A673 (cell line): ENCODE results near the gene MFNG. TPM values are rescaled to one million over a fixed set of nuclear protein-coding genes. Genes with fewer than 3 reads are reported as not detected.

ENCODE experiments used
- BruUV-seq: library from RNA; stranded (reverse); fragments of 400-500 nt; replicated peaks from 2 replicates; lab custom pipeline; 2021; lab: Mats Ljungman, UMichigan
- CTCF ChIA-PET: fragments of 300-600 bp; sonication (Branson Sonifier 250); formaldehyde crosslinking; loops from one replicate; lab custom pipeline; 2022; ENCODE audit warnings: antibody characterized with exemption; lab: Charles Lee
- POLR2A ChIA-PET: fragments of 300-600 bp; sonication (Branson Sonifier 250); formaldehyde crosslinking; loops from one replicate; lab custom pipeline; 2022; ENCODE audit warnings: antibody characterized with exemption; ENCODE audit not compliant: low non-redundant PET; lab: Charles Lee
- DNase-seq: peaks from one replicate; pipeline ENCODE4 v3.0.0-alpha.2; 2015; ENCODE audit warnings: low spot score
- H3K27ac ChIP-seq: fragments of 200-600 bp; sonication (generic); 2 replicates; pipeline ENCODE4 v1.5.1; 2016; ENCODE audit warnings: mixed run types, low read depth, mild to moderate bottlenecking, mixed read lengths, antibody characterized with exemption, low read length; ENCODE audit not compliant: poor library complexity, severe bottlenecking
- H3K27me3 ChIP-seq: fragments of 200-600 bp; sonication (generic); replicated peaks from 2 replicates; pipeline ENCODE4 v1.6.1; 2017; ENCODE audit warnings: mixed run types, low read depth, mild to moderate bottlenecking, mixed read lengths, antibody characterized with exemption, low read length; ENCODE audit not compliant: insufficient read depth, poor library complexity
- H3K36me3 ChIP-seq: fragments of 200-600 bp; sonication (generic); 2 replicates; pipeline ENCODE4 v1.6.1; 2016; ENCODE audit warnings: mixed run types, mild to moderate bottlenecking, mixed read lengths, antibody characterized with exemption, low read length; ENCODE audit not compliant: insufficient read depth, poor library complexity, severe bottlenecking
- H3K4me1 ChIP-seq: fragments of 200-600 bp; sonication (generic); 2 replicates; pipeline ENCODE4 v1.6.1; 2017; ENCODE audit warnings: mixed run types, mild to moderate bottlenecking, mixed read lengths, antibody characterized with exemption, low read length; ENCODE audit not compliant: insufficient read depth, poor library complexity, severe bottlenecking
- H3K4me3 ChIP-seq: fragments of 200-600 bp; sonication (generic); 2 replicates; pipeline ENCODE4 v1.5.1; 2016; ENCODE audit warnings: low read depth, mixed run types, mild to moderate bottlenecking, mixed read lengths, low read length; ENCODE audit not compliant: poor library complexity, severe bottlenecking
- H3K9me3 ChIP-seq: fragments of 200-600 bp; sonication (generic); 2 replicates; pipeline ENCODE4 v1.6.1; 2016; ENCODE audit warnings: mixed run types, low read depth, mild to moderate bottlenecking, mixed read lengths, antibody characterized with exemption, low read length; ENCODE audit not compliant: poor library complexity, severe bottlenecking
- EZH2 ChIP-seq: fragments of 200-600 bp; sonication (generic); IDR thresholded peaks from 2 replicates; pipeline ENCODE4 v1.6.1; 2017; ENCODE audit warnings: borderline replicate concordance, low read depth, mild to moderate bottlenecking, mixed read lengths, antibody characterized with exemption, low read length; ENCODE audit not compliant: poor library complexity, severe bottlenecking
- intact Hi-C: fragments of 100-400 bp; cut with micrococcal nuclease; formaldehyde crosslinking; loops from one replicate; pipeline ENCODE4 v1.10.0; 2022; ENCODE audit not compliant: unreplicated experiment
- total RNA-seq: library from RNA; stranded (reverse); gene quantifications from 2 replicates; pipeline ENCODE4 v1.2.3, GENCODE V29; 2021
- TF ChIP-seq, protein P1 (sequence below): fragments of 300-800, 200-600 bp; sonication (generic); conservative IDR thresholded peaks from 2 replicates; pipeline ENCODE4 v1.5.1; 2017; ENCODE audit warnings: low read depth, mild to moderate bottlenecking, antibody characterized with exemption, low read length, moderate library complexity, mixed read lengths

The MFNG gene
- total RNA-seq, 1 experiment from 2014 or later = not detected

DNA sequence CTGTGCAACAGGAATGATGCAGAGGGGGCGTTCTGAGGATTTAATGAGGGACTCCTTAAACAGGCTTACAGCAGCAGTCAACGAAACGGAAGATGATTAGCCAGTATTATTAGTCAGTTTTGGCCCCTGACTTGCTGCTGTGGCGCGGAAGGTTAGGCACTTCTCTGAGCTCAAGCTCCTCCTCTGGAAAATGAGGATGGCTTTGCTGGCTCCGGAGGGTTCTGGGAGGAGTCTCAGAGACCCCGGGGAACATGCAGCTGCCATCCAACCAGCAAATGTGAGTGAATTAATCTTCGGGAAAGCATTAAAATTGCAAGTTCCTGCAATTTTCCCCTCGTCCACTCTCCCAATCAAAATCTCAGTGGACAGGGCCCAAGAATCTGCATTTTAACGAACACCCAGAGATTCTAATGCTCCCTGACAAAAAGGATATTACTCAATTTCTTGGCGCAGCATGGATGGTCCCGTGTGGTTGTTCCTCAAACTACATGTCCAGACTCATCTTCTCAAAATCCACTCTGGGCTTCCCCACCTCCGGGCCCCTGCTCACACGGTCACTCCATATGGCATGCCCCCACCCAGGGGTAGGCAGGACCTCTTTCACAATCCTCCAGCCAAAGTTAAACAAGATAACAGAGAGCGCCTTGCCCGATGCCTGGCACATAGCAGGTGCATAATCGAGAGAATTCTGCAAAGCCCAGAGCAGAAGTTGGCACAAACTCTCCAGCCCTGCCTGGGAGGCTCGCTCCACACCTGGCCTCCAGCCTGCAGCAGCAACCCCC lies 65.3 kb downstream of the MFNG start:
- intact Hi-C loops = loop anchor here (10.0 kb wide), 1 partner anchor 146 kb away; no protein-coding TSS in a partner anchor
- H3K9me3 ChIP-seq = no peaks in the 10 kb centered on the region
- no peak for DNase-seq
- POLR2A ChIA-PET = no interaction called here
- no TSS peak for BruUV-seq
- TF ChIP-seq, protein P1, sequence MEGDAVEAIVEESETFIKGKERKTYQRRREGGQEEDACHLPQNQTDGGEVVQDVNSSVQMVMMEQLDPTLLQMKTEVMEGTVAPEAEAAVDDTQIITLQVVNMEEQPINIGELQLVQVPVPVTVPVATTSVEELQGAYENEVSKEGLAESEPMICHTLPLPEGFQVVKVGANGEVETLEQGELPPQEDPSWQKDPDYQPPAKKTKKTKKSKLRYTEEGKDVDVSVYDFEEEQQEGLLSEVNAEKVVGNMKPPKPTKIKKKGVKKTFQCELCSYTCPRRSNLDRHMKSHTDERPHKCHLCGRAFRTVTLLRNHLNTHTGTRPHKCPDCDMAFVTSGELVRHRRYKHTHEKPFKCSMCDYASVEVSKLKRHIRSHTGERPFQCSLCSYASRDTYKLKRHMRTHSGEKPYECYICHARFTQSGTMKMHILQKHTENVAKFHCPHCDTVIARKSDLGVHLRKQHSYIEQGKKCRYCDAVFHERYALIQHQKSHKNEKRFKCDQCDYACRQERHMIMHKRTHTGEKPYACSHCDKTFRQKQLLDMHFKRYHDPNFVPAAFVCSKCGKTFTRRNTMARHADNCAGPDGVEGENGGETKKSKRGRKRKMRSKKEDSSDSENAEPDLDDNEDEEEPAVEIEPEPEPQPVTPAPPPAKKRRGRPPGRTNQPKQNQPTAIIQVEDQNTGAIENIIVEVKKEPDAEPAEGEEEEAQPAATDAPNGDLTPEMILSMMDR = no peak
- TF ChIP-seq EZH2 = peak; percentile 42
- no peak overlapping the region for H3K4me3 ChIP-seq
- no peaks in the 10 kb centered on the region for H3K4me1 ChIP-seq
- H3K27me3 ChIP-seq = peaks cover 41% of the 10 kb centered on the region
- CTCF ChIA-PET = no interaction called here
- no peaks in the 10 kb centered on the region for H3K36me3 ChIP-seq
- H3K27ac ChIP-seq = no peak overlapping the region

DNA sequence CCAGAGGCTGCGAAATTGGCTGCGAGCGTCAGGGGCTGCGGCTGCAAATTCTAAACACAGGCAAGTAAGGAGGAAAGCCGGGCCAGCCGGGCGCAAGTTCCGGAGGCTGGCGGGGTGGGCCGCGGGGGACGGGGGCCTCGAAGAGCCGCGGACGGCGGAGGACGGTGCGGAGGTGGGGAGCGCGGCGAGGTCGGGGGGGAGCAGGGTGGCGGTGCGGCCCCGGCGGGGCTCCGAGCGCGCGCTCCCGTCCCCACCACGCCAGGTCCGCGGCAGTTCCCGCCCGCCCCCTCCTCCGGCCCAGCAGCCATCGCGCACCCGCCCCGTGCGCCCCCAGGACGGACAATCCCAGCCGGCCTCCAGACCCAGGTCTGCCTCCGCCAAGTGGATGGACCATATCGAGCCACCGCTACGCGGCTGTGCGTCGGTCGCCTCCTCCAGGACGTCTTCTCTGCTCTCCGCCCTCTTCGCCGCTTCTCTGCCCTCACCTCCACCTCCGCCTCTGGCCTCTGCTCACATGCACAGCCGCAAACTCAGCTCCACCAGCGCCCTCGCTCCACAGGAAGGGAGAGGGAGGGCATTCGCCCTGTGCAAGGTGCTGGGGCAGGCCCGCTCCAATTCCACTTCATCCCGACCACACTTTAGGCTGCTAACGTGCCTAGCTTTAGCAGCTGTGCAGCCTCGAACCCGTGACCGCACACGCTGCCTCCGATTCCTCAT lies 66.1 kb downstream of the MFNG start:
- ChIA-PET CTCF (no interaction called here), POLR2A (no interaction called here)
- peaks cover 36% of the 10 kb centered on the region for H3K27me3 ChIP-seq
- no peak for DNase-seq
- H3K4me3 ChIP-seq = peak overlapping the region; percentile 17
- BruUV-seq = no TSS peak
- no peaks in the 10 kb centered on the region for H3K9me3 ChIP-seq
- no peaks in the 10 kb centered on the region for H3K36me3 ChIP-seq
- peak; percentile 35 for TF ChIP-seq EZH2
- TF ChIP-seq, protein P1 = no peak
- intact Hi-C loops = loop anchor here (10.0 kb wide), 1 partner anchor 145 kb away; no protein-coding TSS in a partner anchor
- no peaks in the 10 kb centered on the region for H3K4me1 ChIP-seq
- no peak overlapping the region for H3K27ac ChIP-seq

DNA sequence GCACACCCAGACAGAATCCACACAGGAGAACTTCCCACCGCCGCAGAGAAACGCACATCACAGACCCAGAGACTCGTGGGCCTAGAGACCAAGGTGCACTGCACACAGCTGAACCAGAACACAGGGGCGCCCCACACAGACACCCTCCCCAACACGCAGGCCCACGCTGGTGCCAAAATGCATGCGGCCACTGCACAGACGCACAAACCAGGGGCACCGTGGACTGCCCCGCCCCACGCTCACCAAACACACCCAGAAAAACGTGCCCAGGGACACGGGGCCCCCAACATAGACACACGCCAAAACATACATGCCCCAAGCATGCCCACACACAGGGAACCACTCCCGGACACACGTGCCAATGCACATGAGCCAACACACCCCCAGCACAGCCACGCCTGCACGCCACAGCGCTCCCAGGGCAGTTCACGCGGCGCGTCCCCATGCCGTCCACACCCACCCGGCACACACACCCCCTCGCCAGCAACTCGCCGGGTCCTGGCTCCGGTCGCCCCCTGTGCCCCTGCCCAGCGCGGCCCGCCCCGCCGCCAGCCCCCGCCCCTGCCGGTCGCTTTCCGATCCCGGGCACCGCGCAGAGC lies 66.7 kb downstream of the MFNG start:
- no peak overlapping the region for H3K27ac ChIP-seq
- no peaks in the 10 kb centered on the region for H3K9me3 ChIP-seq
- H3K4me1 ChIP-seq = no peaks in the 10 kb centered on the region
- BruUV-seq = no TSS peak
- peaks cover 36% of the 10 kb centered on the region for H3K27me3 ChIP-seq
- intact Hi-C loops = no loop called here
- ChIA-PET POLR2A (no interaction called here), CTCF (no interaction called here)
- TF ChIP-seq EZH2 = peak; percentile 26
- TF ChIP-seq, protein P1 = no peak
- DNase-seq = no peak
- no peaks in the 10 kb centered on the region for H3K36me3 ChIP-seq
- peak overlapping the region; percentile 17 for H3K4me3 ChIP-seq
